ENCODE data around the gene C1orf122. TPM values are rescaled to one million over a fixed set of nuclear protein-coding genes. Genes with fewer than 3 reads are reported as not detected.

C1orf122 gene
- total RNA-seq, 2 donors from 2014 or later, result 28.3 to 51.4 TPM

DNA sequence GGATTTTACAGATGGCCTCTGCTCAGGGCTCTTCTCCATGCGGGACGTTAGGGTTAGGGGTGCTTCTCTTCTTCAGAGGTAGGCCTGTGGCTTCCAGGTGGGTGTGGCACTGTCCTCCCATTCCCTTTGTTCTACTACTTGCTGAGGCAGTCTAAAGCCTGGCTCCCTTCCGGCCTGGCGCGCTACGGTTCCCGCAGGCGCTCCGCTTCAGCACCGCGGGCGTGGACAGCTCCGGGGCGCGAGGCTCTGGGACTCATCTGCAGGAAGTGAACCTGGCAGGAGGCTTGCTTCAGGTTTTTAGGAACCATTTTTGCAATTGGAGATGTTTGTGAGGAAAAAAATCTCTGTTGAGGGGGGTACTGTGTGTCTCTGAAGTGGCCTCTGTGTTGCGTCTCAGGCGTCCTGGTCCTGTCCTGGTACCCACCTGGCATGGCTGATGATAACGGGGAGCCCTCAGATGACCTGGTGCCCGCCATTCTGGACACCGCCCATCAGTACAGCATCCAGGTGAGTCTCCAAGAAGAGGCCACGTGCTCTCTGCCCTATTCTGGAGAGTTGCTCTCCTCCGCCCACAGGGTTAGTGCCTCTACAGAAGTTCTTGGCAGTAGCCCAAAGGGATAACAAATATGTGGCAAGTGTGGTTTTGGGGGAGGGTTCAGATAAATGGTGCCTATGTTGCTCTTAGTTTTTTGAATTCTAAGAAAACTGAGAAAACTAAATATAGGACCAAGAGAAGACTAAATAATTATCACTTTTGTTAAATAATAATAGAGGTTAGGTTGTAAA lies 12.1 kb upstream of the C1orf122 start:
- Histone ChIP-seq H3K9me3 (no peaks in the 10 kb centered on the region), H3K36me3 (no peaks in the 10 kb centered on the region), H3K4me1 (peaks cover 8% of the 10 kb centered on the region), H3K4me3 (no peak overlapping the region), H3K27me3 (no peaks in the 10 kb centered on the region), H3K27ac (no peak overlapping the region), H3K9ac (ENCODE audit: low read depth in 2 of 2, low read length in 2 of 2) (no peak overlapping the region)
- TF ChIP-seq, protein P1, sequence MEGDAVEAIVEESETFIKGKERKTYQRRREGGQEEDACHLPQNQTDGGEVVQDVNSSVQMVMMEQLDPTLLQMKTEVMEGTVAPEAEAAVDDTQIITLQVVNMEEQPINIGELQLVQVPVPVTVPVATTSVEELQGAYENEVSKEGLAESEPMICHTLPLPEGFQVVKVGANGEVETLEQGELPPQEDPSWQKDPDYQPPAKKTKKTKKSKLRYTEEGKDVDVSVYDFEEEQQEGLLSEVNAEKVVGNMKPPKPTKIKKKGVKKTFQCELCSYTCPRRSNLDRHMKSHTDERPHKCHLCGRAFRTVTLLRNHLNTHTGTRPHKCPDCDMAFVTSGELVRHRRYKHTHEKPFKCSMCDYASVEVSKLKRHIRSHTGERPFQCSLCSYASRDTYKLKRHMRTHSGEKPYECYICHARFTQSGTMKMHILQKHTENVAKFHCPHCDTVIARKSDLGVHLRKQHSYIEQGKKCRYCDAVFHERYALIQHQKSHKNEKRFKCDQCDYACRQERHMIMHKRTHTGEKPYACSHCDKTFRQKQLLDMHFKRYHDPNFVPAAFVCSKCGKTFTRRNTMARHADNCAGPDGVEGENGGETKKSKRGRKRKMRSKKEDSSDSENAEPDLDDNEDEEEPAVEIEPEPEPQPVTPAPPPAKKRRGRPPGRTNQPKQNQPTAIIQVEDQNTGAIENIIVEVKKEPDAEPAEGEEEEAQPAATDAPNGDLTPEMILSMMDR (IDR thresholded peaks at IDR 0.05), result no peak
- intact Hi-C loops (cut with DNase I), result no loop called here
- peak; percentile 78 for DNase-seq

DNA sequence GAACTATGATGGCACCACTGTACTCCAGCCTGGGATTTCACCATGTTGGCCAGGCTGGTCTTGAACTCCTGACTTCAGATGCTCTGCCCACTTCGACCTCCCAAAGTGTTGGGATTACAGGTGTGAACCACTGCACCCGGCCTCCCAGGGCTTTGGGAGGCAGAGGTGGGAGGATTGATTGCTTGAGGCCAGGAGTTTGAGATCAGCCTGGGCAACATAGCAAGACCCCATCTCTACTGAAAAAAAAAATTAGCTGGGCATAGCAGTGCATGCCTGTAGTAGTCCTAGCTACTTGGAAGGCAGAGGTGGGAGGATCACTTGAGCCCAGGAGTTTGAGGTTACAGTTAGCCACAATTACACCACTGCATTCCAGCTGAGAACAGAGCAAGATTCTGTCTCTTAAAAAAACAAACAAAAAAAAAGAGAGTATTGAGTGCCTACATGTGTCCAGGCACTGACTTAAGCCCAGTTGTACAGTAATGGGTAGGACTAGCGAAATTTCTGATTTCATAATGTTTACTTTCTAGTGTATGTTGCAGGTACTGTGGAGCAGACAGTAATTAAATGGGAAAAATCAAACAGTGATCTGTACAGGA lies 9.7 kb upstream of the C1orf122 start:
- no peak for DNase-seq
- H3K4me1 ChIP-seq, result peaks cover 8% of the 10 kb centered on the region
- TF ChIP-seq, protein P1 (IDR thresholded peaks at IDR 0.05), result no peak
- H3K4me3 ChIP-seq, result no peak overlapping the region
- H3K9ac ChIP-seq (ENCODE audit: low read depth in 2 of 2, low read length in 2 of 2), result no peak overlapping the region
- intact Hi-C loops (cut with DNase I), result no loop called here
- no peaks in the 10 kb centered on the region for H3K9me3 ChIP-seq
- H3K27ac ChIP-seq, result no peak overlapping the region
- no peaks in the 10 kb centered on the region for H3K27me3 ChIP-seq
- H3K36me3 ChIP-seq, result no peaks in the 10 kb centered on the region

- no peak overlapping the region for H3K27ac ChIP-seq
- no peaks in the 10 kb centered on the region for H3K9me3 ChIP-seq
- no peak for DNase-seq
- intact Hi-C loops (cut with DNase I), result loop anchor here (5.0 to 10.0 kb wide), 2 partner anchors 68 to 100 kb away; no protein-coding TSS in a partner anchor
- H3K27me3 ChIP-seq, result no peaks in the 10 kb centered on the region
- peaks cover 7% of the 10 kb centered on the region for H3K4me1 ChIP-seq
- H3K9ac ChIP-seq (ENCODE audit: low read depth in 2 of 2, low read length in 2 of 2), result no peak overlapping the region
- H3K4me3 ChIP-seq, result no peak overlapping the region
- peaks cover 20% of the 10 kb centered on the region for H3K36me3 ChIP-seq
- TF ChIP-seq, protein P1 (IDR thresholded peaks at IDR 0.05), result no peak
These were observed 5.2 kb upstream of the C1orf122 start for GRCh38 chr1:37802439-37802838.

- TF ChIP-seq, protein P1 (IDR thresholded peaks at IDR 0.05), result no peak
- Histone ChIP-seq H3K4me1 (peaks cover 12% of the 10 kb centered on the region), H3K9me3 (no peaks in the 10 kb centered on the region), H3K27me3 (no peaks in the 10 kb centered on the region), H3K4me3 (peak overlapping the region; percentile 88), H3K9ac (ENCODE audit: low read depth in 2 of 2, low read length in 2 of 2) (peak overlapping the region; percentile 63 to 88), H3K36me3 (peaks cover 20% of the 10 kb centered on the region), H3K27ac (peak overlapping the region; percentile 93)
- no peak for DNase-seq
- intact Hi-C loops (cut with DNase I), result loop anchor here (10.0 kb wide), 1 partner anchor 72 kb away; no protein-coding TSS in a partner anchor
These were observed 403 bp upstream of the C1orf122 start for GRCh38 chr1:37807220-37807554.

DNA sequence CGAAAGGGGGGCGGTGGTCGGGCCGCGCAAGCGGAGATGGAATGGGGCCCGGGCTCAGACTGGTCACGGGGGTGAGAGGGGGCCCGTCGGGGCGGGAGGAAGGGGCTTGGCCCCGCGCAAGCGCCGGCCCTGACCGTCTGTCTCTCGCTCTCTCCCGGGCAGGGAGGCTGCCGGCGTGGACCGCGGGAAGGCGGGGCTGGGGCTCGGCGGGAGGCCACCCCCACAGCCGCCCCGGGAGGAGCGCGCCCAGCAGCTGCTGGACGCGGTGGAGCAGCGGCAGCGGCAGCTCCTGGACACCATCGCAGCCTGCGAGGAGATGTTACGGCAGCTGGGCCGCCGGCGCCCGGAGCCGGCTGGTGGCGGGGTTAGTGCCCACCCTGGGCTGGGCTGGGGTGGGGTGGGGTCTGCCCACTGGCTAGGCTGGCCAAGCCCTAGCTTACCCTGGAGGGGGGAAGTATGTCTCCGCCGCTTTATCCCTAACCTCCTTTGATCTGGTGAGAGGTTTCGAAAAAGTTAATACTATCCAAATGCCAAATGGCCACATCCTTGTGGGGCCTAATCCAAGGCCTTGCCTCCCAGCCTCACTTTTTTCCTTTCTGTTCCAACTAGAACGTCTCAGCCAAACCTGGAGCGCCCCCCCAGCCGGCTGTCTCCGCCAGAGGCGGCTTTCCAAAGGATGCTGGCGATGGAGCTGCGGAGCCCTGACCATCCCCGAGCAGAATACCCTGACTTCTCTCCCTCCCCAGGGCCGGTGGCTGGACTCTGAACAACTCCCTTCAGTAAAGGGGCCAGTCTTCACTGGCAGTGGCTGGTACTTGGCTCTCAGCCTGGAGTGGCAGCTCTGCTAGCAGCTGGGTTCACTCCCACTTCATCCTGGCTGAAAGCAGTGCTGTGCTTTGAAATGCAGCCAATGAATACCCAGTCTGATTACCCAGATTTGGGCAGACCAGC lies 1.1 kb downstream of the C1orf122 start:
- Histone ChIP-seq H3K4me3 (peak overlapping the region; percentile 88), H3K4me1 (peaks cover 12% of the 10 kb centered on the region), H3K27ac (peak overlapping the region; percentile 93), H3K9ac (ENCODE audit: low read depth in 2 of 2, low read length in 2 of 2) (peak overlapping the region; percentile 75 to 78), H3K36me3 (peaks cover 20% of the 10 kb centered on the region), H3K27me3 (no peaks in the 10 kb centered on the region), H3K9me3 (no peaks in the 10 kb centered on the region)
- intact Hi-C loops (cut with DNase I), result loop anchor here (10.0 kb wide), 1 partner anchor 74 kb away; no protein-coding TSS in a partner anchor
- peak; percentile 58 for DNase-seq
- TF ChIP-seq, protein P1 (IDR thresholded peaks at IDR 0.05), result no peak

All from colonic mucosa (tissue), 4 donors.